Testis (tissue), 3 donors: ENCODE data around the gene LRPAP1. TPM values are rescaled to one million over a fixed set of nuclear protein-coding genes. Genes with fewer than 3 reads are reported as not detected.
"Not testable (repeated sequence)": the region's sequence is repeated elsewhere in the genome, so short reads cannot be mapped to it uniquely, and the experiment has no call there.

Experiments used
- DNase-seq: peaks from one replicate; pipeline ENCODE4 v3.0.0-alpha.2; 2019
- H3K27ac ChIP-seq, 2 donors: fragments of 200-600 bp; sonication (generic); one replicate each; pipeline ENCODE4 v1.5.1; 2019
- H3K27me3 ChIP-seq: fragments of 200-600 bp; sonication (generic); one replicate; pipeline ENCODE4 v1.5.1; 2019
- H3K36me3 ChIP-seq: fragments of 200-600 bp; sonication (generic); one replicate; pipeline ENCODE4 v1.5.1; 2017; ENCODE audit warnings: low read depth; ENCODE audit errors: missing control alignments
- H3K4me1 ChIP-seq: fragments of 200-600 bp; sonication (generic); one replicate; pipeline ENCODE4 v1.5.1; 2019
- H3K4me3 ChIP-seq, 2 donors: fragments of 200-600 bp; sonication (generic); one replicate each; pipeline ENCODE4 v1.5.1; 2017 to 2019
- H3K9me3 ChIP-seq: fragments of 200-600 bp; sonication (generic); one replicate; pipeline ENCODE4 v1.5.1; 2017
- POLR2A ChIP-seq: fragments of 450-650 bp; IDR thresholded peaks from one replicate; pipeline ENCODE4 v1.6.1; 2017; ENCODE audit warnings: antibody characterized with exemption, mild to moderate bottlenecking, moderate library complexity
- WGBS, 2 donors: methylation state at CpG; one replicate each; pipeline ENCODE4 v1.1.5; 2018; 5-methylcytosine and 5-hydroxymethylcytosine counted together
- intact Hi-C: fragments of 100-400 bp; cut with DNase I; formaldehyde crosslinking; loops from one replicate; pipeline ENCODE4 v1.15.1; 2023; ENCODE audit warnings: low total_unique reads
- polyA plus RNA-seq: library from polyadenylated mRNA; stranded (reverse); fragments of 350-450 nt; fragmentation: Illumina TruSeq; extraction: RNeasy Lipid Tissue Mini Kit (QIAGEN cat#74804); gene quantifications from one replicate; pipeline ENCODE4 v1.2.3, GENCODE V29; 2014; ENCODE audit warnings: low read depth, low replicate concordance; ENCODE audit not compliant: insufficient read depth
- total RNA-seq, 2 donors: library from RNA; depleted of rRNA; stranded (reverse); fragments of >200 nt; gene quantifications; one replicate each; pipeline ENCODE4 v1.2.3, GENCODE V29; 2016
- TF ChIP-seq, protein P1 (sequence below), 3 experiments: fragments of 450-650 bp in 2 of 3; fragments of 200-600 bp in 1 of 3; sonication (generic) in 1 of 3; IDR thresholded peaks; one replicate each; pipeline ENCODE4 v1.5.1; 2016 to 2019; ENCODE audit warnings: antibody characterized with exemption in 3 of 3, mild to moderate bottlenecking in 2 of 3, moderate library complexity in 1 of 3

Gene LRPAP1
- total and polyA plus RNA-seq, 3 donors from 2014 or later, result 179 to 337 (median 279) TPM

DNA sequence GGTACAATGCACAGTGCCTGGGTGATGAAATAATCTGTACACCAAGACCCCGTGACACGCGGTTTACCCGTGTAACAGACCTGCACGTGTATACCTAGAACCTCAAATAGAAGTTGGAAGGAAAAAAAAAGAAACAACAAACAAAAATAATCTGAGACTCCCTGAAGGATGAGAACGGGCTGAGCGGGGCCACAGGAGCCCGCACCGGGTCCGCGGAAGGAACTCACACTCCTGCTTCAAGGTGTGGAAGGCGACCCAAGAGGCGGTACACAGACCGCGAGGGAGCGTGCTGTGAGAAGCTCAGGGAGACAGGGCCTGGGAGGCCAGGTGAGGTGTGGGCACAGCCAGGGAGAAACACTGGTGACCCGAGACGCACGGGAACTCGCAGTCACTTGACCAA is 42.1 kb upstream of the LRPAP1 start:
- WGBS, 2 donors, result 92 to 94% methylated on average over 20 of the region's 20 CpGs
- H3K36me3 ChIP-seq, intact Hi-C loops: not testable (repeated sequence)

DNA sequence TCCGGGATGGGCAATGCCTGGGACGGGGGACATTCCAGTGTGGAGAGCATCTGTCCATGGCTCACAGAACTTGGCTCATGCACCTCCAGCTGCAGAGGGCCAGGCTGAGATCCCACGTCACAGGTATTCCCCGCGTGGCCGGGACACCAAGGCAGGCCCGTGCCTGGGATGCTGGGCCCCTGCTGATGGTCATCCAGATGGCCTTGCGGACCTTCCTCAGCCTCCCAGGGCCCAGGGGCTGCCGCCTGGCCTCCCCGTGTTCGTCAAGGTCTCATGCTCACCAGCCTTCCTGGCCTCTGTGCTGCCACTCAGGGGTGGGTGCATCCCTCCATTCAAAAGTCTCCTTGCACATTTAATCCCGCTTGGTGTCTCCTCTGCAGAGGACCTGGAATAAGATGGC is 40.9 kb upstream of the LRPAP1 start:
- Histone ChIP-seq H3K27me3 (no peaks in the 10 kb centered on the region), H3K4me3 (no peak overlapping the region), H3K36me3 (no peaks in the 10 kb centered on the region), H3K27ac (no peak overlapping the region), H3K9me3 (no peaks in the 10 kb centered on the region), H3K4me1 (no peaks in the 10 kb centered on the region)
- no peak for DNase-seq
- intact Hi-C loops, result no loop called here
- TF ChIP-seq, protein P1, sequence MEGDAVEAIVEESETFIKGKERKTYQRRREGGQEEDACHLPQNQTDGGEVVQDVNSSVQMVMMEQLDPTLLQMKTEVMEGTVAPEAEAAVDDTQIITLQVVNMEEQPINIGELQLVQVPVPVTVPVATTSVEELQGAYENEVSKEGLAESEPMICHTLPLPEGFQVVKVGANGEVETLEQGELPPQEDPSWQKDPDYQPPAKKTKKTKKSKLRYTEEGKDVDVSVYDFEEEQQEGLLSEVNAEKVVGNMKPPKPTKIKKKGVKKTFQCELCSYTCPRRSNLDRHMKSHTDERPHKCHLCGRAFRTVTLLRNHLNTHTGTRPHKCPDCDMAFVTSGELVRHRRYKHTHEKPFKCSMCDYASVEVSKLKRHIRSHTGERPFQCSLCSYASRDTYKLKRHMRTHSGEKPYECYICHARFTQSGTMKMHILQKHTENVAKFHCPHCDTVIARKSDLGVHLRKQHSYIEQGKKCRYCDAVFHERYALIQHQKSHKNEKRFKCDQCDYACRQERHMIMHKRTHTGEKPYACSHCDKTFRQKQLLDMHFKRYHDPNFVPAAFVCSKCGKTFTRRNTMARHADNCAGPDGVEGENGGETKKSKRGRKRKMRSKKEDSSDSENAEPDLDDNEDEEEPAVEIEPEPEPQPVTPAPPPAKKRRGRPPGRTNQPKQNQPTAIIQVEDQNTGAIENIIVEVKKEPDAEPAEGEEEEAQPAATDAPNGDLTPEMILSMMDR (IDR thresholded peaks at IDR 0.05), result no peak
- no peak for TF ChIP-seq POLR2A
- WGBS, 2 donors, result 92 to 97% methylated on average over 4 to 12 of the region's 12 CpGs

More for the DNA sequence above, 42.1 kb upstream of the LRPAP1 start:
- not testable (repeated sequence) for H3K4me1 ChIP-seq, H3K9me3 ChIP-seq, H3K4me3 ChIP-seq, H3K27ac ChIP-seq, H3K27me3 ChIP-seq, DNase-seq

DNA sequence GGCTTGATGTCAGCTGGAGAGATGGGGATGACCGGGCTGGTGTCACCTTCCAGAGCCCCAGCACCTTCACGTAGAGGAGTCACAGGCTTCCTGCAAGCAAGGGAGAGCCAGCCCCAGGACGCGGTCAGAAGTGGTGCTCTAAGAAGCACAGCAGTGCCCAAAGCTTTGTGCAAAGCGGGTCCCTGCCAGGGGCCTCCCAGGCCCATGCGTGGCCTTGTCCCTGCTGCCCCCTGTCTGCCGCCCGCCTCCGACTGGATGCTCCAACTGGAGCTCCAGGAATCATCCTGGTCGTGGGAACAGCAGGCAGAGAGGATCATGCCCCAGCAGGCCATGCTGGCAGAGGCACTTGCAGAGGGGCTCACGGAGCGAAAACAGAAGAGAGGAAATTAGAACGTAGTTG is 40.1 kb upstream of the LRPAP1 start:
- no peaks in the 10 kb centered on the region for H3K27me3 ChIP-seq
- no peaks in the 10 kb centered on the region for H3K9me3 ChIP-seq
- 74 to 87% methylated on average over 4 to 13 of the region's 13 CpGs for WGBS, 2 donors
- DNase-seq, result no peak
- no peaks in the 10 kb centered on the region for H3K36me3 ChIP-seq
- no peak for TF ChIP-seq POLR2A
- TF ChIP-seq, protein P1 (IDR thresholded peaks at IDR 0.05), result no peak
- intact Hi-C loops, result no loop called here
- H3K4me1 ChIP-seq, result no peaks in the 10 kb centered on the region
- no peak overlapping the region for H3K27ac ChIP-seq
- H3K4me3 ChIP-seq, result no peak overlapping the region

DNA sequence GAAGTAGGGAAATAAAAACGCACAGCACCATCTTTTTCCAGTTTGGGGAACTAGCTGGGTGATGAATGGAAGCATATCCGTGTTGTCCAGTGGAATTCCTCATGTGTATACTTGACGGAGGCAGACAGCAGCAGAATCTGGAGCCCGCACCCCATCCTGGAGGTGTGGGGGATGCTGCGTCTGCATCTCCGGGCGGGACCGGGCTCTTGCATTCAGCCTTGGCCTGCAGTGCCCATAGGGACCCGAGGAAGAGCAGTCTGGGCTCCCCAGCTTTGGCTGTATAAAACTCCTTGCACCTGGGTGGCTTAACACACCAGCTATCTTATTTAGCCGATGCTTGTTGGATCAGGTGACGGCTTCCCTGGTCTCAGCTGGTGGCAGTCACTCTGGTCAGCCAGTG is 39.7 kb upstream of the LRPAP1 start:
- intact Hi-C loops, result no loop called here
- Histone ChIP-seq H3K9me3 (no peaks in the 10 kb centered on the region), H3K27me3 (no peaks in the 10 kb centered on the region), H3K36me3 (no peaks in the 10 kb centered on the region), H3K27ac (no peak overlapping the region), H3K4me1 (no peaks in the 10 kb centered on the region), H3K4me3 (no peak overlapping the region)
- TF ChIP-seq, protein P1 (IDR thresholded peaks at IDR 0.05), result no peak
- no peak for TF ChIP-seq POLR2A
- DNase-seq, result no peak
- 88 to 92% methylated on average over 8 to 11 of the region's 11 CpGs for WGBS, 2 donors

DNA sequence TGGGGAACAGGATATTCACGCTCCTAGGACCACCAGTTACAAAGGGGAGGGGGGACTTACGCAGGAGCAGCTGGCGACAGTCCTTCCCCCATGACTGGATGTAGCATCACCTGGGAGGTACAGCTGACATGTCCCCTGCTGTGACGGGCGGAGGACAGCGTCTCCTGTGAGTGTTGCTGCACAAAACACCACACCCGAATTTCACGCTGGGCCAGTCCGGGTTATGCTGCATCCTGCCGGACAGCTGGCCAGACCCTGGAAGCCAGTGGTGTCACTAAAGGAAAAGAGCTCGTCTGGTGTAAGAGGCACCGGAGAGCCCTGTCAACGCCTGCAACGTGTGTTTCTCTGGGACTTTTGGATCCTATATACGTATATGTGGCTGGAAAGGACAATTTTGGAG is 38.7 kb upstream of the LRPAP1 start:
- H3K9me3 ChIP-seq, H3K4me1 ChIP-seq, DNase-seq, H3K4me3 ChIP-seq, H3K36me3 ChIP-seq, H3K27me3 ChIP-seq, intact Hi-C loops, H3K27ac ChIP-seq: not testable (repeated sequence)
- 88 to 90% methylated on average over 11 to 15 of the region's 15 CpGs for WGBS, 2 donors

DNA sequence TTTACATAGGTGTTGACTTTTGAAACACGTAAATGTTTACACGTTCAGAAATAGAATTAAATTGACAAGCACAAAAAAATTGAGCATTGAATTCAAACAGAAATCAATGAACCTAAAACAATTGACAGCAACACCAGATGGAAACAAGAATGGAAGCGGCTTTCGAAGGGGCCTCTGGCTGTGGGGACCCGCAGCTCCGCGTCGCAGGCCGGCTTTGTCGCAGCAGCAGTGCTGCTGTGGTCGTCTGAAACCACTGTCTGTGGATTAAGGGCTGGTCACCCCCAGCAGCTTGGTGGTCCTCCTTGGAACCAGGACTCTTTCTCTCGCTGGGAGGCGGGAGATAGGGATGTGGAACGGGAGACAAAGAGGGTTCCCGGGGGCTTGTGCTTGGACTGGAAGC is 37.4 kb upstream of the LRPAP1 start:
- H3K4me3 ChIP-seq, DNase-seq, H3K4me1 ChIP-seq, H3K27ac ChIP-seq, H3K36me3 ChIP-seq, intact Hi-C loops, H3K9me3 ChIP-seq, H3K27me3 ChIP-seq: not testable (repeated sequence)
- WGBS, 2 donors, result 83 to 89% methylated on average over 5 to 14 of the region's 15 CpGs

DNA sequence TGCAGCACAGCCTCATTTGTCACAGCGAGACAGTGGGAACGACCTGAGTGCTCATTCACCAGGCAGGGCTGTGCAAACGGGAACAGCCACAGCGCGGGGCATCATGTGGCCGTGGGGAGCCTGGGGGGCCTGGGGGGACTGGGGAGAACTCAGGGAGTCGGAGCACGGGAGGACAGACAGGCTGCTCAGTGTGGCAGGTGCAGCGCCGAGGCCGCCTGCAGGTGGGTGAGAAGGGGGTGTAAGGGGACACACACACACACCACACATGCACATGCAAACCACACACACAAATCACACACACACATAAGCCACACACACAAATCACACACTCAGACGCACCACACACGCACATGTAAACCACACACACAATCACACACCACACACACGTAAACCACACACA is 34.5 kb upstream of the LRPAP1 start:
- 60% methylated on average over 11 of the region's 14 CpGs; no CpG with 5 or more reads in 1 of the 2 donors for WGBS, 2 donors
- H3K4me1 ChIP-seq, DNase-seq, H3K27ac ChIP-seq, H3K9me3 ChIP-seq, H3K27me3 ChIP-seq, H3K36me3 ChIP-seq, intact Hi-C loops, H3K4me3 ChIP-seq: not testable (repeated sequence)
